ENCODE measurements around the gene MCOLN3. TPM values are rescaled to one million over a fixed set of nuclear protein-coding genes. Genes with fewer than 3 reads are reported as not detected.
A peak's percentile ranks its signal among the peaks of the same experiment; 100 is the strongest.

The MCOLN3 gene
- total and polyA plus RNA-seq, 3 donors from 2014 or later = 2.5 to 5.1 (median 4.4) TPM

DNA sequence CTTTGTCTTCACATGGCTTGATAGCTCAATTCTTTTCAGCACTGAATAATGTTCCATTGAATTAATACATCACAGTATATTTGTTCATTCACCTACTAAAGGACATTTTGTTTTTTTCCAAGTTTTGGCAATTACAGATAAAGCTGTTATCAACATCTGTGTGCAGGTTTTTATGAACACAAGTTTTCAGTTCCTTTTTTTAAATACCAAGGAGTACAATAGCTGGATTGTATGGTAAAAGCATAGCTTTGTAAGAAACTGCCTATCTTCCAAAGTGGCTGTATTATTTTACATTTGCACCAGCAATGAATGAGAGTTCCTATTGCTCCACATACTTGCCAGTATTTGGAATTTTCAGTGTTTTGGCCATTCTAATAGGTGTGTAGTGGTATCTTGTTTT is 46.6 kb downstream of the MCOLN3 start:
- Histone ChIP-seq H3K4me3 (no peak overlapping the region), H3K9me3 (no peaks in the 10 kb centered on the region), H3K4me1 (peaks cover 10% of the 10 kb centered on the region), H3K36me3 (ENCODE audit: low read depth, missing control alignments) (no peaks in the 10 kb centered on the region), H3K27me3 (no peaks in the 10 kb centered on the region), H3K27ac (no peak overlapping the region)
- no peak for DNase-seq
- intact Hi-C loops (cut with DNase I; ENCODE audit: low total_unique reads) = no loop called here
- TF ChIP-seq, protein P1, sequence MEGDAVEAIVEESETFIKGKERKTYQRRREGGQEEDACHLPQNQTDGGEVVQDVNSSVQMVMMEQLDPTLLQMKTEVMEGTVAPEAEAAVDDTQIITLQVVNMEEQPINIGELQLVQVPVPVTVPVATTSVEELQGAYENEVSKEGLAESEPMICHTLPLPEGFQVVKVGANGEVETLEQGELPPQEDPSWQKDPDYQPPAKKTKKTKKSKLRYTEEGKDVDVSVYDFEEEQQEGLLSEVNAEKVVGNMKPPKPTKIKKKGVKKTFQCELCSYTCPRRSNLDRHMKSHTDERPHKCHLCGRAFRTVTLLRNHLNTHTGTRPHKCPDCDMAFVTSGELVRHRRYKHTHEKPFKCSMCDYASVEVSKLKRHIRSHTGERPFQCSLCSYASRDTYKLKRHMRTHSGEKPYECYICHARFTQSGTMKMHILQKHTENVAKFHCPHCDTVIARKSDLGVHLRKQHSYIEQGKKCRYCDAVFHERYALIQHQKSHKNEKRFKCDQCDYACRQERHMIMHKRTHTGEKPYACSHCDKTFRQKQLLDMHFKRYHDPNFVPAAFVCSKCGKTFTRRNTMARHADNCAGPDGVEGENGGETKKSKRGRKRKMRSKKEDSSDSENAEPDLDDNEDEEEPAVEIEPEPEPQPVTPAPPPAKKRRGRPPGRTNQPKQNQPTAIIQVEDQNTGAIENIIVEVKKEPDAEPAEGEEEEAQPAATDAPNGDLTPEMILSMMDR (IDR thresholded peaks at IDR 0.05) = no peak
- no peak for TF ChIP-seq POLR2A (IDR thresholded peaks at IDR 0.05)

DNA sequence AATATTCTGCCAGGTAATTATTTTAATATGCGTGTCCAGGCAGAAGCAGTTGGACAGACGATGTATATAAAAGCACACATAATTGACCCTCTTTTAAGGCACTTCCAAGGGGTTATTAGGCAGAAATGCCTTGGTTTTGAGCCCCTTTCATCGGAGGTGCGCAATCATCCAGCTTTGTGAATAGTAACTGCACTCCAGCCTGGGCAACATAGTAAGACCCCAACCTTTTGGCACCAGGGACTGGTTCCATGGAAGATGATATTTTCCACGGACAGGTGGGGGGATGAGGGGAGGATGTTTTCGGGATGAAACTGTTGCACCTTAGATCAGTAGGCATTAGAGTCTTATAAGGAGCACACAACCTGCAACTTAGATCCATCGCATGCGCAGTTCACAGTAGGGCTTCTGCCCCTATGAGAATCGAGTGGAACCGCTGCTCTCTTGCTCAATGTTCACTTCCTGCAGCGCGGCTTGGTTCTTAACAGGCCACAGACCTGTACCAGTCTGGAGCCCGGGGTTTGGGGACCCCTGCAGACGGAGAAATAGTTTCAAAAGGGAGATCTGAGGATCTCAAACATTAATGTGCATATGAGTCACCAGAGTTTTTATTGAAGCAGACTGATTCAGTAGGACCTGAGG is 49.5 kb downstream of the MCOLN3 start:
- intact Hi-C loops (cut with DNase I; ENCODE audit: low total_unique reads) = no loop called here
- peak; percentile 42 for DNase-seq
- 24 to 34% methylated on average over 14 of the region's 14 CpGs for WGBS, 2 donors
- no peak for TF ChIP-seq POLR2A (IDR thresholded peaks at IDR 0.05)
- TF ChIP-seq, protein P1 (IDR thresholded peaks at IDR 0.05) = no peak
- Histone ChIP-seq H3K4me3 (peak overlapping the region in 1 of 2 donors; percentile 55), H3K4me1 (peaks cover 10% of the 10 kb centered on the region), H3K36me3 (ENCODE audit: low read depth, missing control alignments) (no peaks in the 10 kb centered on the region), H3K27me3 (no peaks in the 10 kb centered on the region), H3K27ac (no peak overlapping the region), H3K9me3 (no peaks in the 10 kb centered on the region)

DNA sequence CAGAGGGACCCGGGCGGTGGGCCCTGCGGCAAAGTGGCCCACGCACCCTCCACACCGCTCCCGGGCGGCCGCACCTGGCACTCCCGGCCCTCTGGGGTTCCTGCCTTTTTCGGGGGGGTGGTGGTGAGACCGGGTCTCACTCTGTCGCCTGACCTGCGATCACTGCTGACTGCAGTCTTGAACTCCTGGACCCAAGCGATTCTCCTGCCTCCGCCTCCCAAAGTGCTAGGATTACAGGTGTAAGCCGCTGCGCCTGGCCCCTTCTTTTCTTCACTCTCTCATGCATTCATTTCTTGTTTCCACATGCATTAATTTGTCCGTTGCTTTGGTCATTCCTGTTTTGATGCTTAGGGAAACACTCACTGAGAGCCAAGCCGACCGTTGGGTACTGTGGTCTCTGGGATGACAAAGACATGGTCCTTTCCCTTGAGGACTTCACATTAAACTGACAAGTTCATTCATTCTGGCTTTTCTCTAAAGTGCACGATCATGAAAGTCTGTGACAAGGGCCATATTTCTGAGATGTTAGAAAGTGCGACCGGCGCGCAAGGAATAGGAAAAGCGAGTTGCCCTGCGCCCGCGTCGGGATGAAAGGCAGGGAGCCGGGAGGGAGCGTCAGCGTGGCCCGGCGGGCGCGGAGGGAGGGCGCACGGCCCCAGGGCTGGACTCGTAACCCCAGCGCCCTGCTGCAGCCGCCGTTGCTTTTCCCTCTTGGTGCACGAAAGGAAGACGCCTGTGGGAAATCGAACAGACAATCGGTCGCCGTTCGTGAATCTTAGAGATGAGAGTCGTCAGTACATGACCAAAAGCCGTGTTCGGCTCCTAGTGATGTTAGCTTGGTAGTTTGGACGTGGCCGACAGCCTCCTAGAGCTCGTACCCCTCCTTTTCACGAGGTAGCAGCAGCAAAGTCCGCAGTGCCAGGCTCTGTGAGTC is 50.4 kb downstream of the MCOLN3 start:
- H3K4me3 ChIP-seq = peak overlapping the region; percentile 55
- no peaks in the 10 kb centered on the region for H3K27me3 ChIP-seq
- no peak overlapping the region for H3K27ac ChIP-seq
- no peaks in the 10 kb centered on the region for H3K9me3 ChIP-seq
- H3K36me3 ChIP-seq (ENCODE audit: low read depth, missing control alignments) = no peaks in the 10 kb centered on the region
- peaks cover 10% of the 10 kb centered on the region for H3K4me1 ChIP-seq
- TF ChIP-seq, protein P1 (IDR thresholded peaks at IDR 0.05) = no peak
- no peak for TF ChIP-seq POLR2A (IDR thresholded peaks at IDR 0.05)
- intact Hi-C loops (cut with DNase I; ENCODE audit: low total_unique reads) = no loop called here
- WGBS, 2 donors = 1 to 2% methylated on average over 33 to 58 of the region's 58 CpGs
- peak; percentile 14 for DNase-seq

DNA sequence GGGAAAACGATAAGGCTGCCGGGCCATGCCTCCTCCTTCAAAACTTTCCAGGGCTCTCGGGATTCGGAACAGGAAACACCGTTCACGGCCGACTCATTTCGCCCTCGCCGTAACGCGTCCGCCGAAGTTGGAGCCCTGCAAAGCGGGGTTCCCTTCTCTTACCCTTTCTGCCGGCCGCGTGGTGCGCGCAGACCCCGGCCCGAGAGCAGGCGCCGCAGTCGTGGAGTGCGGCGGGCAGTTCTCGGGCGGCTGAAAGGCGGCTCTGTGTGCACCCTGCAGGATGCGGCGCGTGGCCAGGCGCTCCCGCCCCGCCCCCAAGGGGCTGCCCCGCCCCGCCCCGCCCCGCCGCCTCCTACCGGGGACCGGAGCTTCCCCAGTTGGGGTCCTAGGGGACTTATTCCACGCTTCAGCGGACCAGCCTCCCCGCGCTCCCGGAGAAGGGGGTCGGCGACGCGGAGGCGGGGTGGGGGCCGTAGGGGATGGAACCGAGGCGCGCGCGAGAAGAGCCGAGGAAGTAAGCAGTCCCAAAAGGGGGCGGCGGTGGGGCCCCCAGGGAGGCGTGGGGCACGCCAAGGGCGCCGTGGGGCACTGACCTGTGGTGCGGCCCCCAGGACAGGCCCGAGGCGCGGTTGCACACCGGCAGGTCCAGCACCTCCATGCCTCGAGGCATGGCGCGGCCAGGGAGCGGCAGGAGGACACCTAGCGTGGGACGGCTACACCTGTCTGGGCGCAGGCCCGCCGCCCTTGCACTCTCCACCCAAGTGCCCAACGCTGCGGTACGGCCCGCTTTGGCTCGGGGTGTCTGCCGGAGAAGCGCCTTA is 51.2 kb downstream of the MCOLN3 start, which contains the start of gene MCOLN2:
TSS of gene MCOLN2 (minus strand) at position 268 of the 821 bp plus-strand sequence. CDS start at position 27, 241 bp downstream.
- 0 to 1% methylated on average over 4 to 41 of the region's 87 CpGs for WGBS, 2 donors
- intact Hi-C loops (cut with DNase I; ENCODE audit: low total_unique reads) = no loop called here
- H3K4me3 ChIP-seq = peak within 1 kb of the TSS; percentile 55
- no peaks in the 10 kb centered on the region for H3K36me3 ChIP-seq (ENCODE audit: low read depth, missing control alignments)
- no peak for TF ChIP-seq POLR2A (IDR thresholded peaks at IDR 0.05)
- TF ChIP-seq, protein P1 (IDR thresholded peaks at IDR 0.05) = no peak
- H3K27ac ChIP-seq = peak within 1 kb of the TSS in 1 of 2 donors; percentile 45
- peaks cover 10% of the 10 kb centered on the region for H3K4me1 ChIP-seq
- H3K9me3 ChIP-seq = no peaks in the 10 kb centered on the region
- no peaks in the 10 kb centered on the region for H3K27me3 ChIP-seq
- DNase-seq = peak; percentile 55
